ENCODE data around the gene JMJD6.
"Not testable (repeated sequence)": the region's sequence is repeated elsewhere in the genome, so short reads cannot be mapped to it uniquely, and the experiment has no call there.

Gene JMJD6

DNA sequence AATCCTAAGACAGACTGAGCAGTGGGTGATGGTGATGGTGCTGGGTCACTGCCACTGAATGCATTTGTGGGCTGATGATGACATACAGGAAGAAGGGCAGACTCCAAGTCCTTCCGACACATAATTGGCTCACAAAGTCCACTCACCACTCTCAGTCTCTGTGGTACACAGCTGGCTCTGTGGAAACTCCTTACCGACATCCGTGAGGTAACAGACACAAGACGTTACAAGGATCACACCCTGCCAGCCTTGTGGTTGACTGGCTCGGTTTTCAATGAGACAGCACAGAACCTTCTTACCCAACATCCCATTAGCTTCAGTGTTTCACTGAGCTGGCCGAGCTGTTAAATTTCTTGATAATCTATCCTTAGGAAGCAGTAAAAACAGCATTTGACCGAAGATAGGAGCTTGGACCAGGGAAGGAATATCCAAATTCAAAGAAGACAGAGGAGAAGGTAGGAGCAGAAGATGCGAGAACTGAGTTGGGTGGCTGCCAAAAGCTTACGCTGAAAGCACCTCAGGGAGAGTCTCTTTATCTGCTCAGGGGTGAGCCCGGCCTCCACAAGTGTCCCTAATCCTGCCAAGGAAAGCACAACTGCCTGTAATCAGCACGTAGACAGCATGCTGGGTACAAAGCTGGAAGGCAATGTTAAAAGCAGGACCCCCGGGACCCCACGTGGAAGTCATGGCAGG, 10.1 kb downstream of the JMJD6 start:
- DNase-seq = peak in 1 of 2 experiments; percentile 12

DNA sequence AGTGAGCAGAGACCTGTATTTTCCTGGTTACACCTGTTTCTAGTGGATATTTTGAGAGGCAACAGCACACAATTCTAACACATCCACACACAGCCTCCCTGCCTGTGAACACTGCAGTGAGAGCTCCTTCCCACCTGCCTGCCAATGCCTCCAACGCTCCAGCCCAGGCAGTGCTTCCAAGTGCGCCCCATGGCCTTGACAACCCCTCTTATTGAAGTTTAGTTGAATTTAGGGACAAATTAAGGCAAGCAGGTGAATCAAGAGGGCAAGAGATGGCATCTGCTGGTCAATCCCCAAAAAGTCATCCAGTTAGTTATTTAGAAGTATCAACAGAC, 10.9 kb downstream of the JMJD6 start:
- DNase-seq = no peak

DNA sequence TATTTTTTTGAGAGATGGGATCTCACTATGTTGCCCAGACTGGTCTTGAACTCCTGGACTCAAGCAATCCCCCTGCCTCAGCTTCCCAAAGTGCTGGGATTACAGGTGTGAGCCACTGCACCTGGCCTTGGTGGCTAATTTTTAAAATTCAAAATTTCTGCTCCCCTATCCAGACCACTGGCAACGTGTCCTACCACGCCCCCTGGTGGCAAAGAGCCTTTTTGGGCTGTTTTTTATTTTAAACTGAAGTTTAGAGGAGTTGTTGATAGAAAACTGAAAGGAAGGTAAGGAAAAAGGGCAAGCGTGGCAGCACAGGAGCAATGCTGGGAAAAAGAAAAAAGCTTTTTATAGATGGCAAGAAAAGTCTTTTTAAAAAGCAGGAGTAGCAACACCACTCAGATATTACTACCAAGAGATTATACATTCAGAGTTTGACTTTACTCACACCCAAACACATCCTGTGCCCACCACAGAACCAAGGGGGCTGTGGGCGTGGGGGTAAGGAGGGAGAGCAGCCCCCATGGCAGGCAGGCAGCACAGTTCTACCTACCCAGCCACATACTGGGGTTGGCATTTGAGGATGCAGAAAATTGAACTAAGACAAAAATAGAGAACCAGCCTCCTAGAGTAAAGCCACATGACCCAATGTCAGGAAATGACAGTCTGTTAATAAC, 11.4 kb downstream of the JMJD6 start:
- peak; percentile 74 to 81 for DNase-seq

DNA sequence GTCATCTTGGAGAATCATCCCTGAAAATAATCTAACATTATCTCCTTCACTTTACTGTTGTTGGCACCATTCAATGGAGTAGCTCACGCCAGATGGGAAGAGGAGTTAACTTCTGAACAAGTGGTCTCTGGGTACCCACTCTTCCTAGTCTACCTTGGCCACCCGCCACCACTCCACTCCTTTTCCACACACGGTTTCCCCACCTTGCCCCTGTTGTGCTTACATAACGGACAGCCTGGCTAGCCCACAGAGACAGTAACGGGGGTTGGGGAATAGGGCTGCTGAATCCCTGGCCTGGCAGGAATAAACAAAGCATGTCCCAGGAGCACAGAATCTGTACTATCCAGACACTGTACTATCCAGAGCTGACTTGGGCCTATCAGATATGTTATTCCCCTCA, 12.1 kb downstream of the JMJD6 start:
- no peak for DNase-seq

DNA sequence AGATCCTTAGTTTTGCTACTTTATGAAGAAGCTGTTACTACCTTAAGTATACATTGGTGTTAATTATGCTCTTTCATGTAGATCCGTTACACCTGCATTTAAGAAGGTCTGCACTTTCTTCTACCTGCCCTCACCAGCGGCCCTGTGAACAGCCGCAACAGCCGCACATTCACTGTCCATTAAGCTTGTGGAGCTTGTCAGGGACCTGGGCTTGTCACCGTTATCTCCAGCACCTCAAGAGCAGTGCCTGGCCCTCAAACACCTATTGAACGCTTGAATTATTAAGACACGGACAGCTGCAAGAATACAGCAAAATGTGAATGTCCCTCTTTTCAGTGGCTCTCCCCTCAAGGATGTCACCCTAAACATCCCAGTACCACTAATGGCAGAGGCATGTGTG, 12.6 kb downstream of the JMJD6 start:
- DNase-seq = no peak

DNA sequence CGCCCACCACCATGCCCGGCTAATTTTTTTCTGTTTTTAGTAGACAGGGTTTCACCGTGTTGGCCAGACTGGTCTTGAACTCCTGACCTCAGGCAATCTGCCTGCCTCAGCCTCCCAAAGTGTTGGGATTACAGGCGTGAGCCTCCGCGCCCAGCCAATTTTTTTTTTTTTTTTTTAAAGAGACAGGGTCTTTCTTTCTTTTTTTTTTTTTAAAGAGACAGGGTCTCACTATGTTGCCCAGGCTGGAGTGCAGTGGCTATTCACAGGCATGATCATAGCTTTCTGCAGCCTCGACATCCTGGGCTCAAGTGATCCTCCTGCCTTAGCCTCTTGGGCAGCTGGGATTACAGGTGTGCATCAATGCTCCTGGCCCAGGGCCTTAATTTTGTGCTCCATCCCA, 14.1 kb downstream of the JMJD6 start:
- not testable (repeated sequence) for DNase-seq

DNA sequence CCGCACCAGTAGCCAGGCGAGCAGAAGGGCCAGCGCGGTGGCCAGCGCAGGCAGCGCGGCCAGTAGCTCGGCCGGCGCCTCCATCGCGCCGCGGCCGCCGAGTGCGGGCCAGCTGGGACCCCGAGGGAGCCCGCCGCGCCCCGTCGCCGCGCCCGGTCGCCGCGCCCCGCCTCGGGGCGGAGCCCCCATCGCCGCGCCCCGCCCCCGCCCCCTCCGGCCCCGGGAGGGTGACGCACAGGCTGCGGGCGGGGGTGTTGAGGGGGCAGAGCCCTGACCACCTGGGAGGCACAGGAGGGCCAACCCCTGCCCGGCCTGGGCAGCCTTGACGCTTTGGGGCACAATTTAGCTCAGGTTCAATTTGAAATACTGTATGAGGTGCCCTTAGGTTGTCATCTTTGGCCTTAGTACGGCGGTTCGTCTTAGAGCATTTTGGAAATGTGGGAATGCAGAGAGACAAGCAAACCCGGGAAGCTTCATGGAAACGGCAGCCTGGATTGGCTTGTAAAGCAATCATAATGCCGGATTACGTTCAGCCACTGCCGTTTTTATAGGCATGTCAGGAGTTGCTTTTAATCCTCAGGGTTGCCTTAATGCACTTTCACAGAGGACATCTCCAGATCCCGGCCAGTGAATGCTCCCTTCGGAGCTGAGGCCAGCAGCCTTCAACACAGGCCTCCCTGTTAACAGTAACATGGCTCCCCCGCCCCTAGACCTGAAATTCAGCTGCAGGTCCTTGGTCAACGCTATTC, 15.4 kb downstream of the JMJD6 start, which contains the start of gene MXRA7:
MXRA7 (minus strand) TSS at position 103 of the 749 bp plus-strand sequence; CDS start at position 84, 19 bp downstream.
- DNase-seq = peak; percentile 33 to 37

DNA sequence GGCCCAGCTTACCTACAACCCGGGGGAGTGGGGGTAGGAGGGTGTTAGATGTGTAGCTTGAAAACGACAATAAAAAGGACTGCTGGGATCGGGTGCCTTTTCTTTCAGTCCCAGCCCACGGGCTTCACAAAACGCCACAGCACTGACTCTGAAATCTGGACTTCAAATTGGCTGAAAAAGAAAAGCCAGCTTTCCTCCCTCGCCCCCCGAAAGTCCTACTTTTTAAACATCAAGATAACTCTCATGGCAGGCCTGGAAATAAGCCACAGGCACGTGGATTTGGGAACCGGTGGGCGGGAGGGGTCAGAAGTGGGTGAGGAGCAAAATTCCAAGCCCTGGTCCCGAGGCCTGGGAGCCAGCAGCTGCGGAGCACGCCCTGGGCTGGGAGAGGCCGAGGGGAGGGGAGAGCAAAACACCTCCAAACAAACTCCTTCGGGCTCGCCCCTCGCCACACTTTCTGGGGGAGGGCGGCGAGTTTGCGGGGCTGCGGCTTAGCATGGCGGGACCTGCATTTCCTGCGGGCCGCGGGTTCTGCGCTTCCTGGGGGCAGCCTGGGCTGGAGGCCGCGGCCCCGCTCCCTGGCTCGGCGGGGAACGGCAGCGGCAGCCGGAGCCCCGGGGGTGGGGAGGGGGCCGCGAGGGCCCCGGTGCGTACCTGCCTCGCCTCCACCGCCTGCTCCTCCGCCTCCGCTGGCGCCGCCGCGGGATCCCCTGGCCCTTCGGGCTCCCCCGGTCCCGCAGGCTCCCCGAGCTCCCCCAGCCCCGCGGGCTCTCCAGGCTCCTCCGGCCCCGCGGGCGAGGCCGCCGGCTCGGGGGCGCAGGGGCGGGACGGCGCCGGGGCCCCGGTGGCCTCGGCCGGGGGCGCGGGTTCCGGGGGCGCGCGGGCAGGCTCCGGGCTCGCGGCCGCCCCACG, 16.2 kb downstream of the JMJD6 start:
- not testable (repeated sequence) for DNase-seq

DNA sequence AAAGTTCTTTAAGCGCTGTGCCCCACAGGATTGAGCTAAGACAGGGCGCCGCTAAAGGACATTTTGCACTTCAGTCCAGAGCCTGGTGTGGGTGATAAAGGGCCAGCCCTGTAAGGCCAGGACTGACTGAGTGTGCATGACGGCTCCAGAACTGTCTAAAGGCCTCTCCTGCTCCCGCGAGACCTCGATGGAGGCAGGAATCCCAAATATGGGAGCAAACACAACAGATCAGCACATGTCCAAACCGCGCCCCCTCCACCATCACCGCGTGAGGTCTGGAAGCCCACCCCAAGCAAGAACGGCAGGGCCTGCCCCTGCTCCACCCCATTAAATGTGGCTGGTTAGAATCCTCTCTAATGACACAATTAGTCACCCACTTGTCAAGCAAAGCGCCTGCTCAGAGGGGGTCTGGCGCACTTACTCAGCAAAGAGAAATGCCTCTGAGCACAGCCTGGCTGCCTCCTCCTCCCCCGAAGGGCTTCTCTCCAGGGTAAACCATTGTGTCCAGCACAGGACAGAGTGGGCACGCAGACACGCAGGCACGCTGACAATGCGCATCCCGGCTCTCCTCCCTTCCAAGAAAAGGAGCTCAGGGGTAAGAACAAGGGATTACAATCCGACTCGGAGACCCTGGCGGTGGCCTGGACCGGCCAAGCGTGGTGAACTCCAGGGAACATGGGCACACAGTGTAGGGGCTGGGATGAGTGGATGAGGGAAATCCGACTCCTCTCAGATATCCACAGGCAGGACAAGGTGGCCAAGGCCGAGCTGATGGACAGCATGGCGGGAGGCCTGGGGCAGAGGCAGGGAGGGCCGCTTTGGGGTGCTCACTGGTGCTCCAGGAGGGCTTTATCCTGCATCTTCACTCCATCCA, 17.1 kb downstream of the JMJD6 start:
- no peak for DNase-seq

DNA sequence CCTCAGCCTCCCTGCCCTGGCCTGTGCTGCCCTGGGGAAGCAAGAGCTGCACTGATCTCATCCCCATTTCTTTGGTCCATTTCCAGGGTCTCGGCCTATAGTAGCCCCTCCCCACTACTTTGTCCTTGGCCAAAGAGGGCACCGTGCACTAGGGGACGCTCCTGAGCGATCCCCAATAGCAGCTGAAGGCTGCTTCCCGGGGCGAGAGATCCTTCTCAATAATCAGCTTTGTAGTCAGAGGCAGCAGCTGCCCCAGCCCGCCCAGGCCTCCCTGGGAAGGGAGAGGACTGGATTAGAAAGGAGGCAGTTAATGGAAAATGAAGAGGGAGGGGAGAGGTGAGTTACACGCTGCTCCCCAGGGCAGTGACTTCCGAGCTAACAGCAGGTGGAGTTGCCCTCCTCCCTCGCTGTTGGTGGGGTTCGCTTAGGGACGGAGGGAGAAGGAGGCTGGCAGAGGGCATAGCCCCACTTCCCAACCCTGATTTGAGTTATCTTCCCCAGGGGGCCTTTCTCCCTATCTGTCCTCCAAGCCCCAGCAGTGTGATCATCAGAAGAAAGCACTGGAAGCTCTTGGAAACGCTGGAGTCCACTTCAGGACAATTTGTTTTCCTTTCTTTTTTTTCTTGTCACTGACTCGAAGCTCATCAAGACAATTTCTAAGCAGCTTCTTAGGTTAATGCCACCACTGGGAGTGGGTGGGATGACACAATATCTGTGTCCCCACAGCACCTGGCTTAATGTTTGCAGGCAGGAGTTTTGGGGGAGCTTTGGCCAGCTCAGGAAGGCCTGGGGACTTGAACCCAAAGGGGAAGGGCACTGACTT, 18.2 kb downstream of the JMJD6 start:
- no peak for DNase-seq

DNA sequence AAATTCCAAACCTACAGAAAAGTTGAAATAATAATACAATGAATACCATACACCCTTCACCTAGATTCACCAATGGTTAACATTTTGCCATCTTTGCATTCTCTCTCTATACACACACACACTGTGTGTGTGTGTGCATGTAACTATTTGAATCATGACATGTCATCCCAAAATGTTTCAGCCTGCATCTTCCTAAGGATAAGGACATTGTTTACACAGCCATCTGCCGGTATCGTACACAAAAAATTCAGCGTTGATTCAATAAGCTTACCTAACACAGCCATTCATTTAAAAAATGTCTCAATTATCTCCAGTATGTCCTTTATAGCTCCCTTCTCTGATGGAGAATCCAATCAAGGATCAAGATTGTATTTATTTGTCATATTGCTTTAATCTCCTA, 19.6 kb downstream of the JMJD6 start:
- no peak for DNase-seq

DNA sequence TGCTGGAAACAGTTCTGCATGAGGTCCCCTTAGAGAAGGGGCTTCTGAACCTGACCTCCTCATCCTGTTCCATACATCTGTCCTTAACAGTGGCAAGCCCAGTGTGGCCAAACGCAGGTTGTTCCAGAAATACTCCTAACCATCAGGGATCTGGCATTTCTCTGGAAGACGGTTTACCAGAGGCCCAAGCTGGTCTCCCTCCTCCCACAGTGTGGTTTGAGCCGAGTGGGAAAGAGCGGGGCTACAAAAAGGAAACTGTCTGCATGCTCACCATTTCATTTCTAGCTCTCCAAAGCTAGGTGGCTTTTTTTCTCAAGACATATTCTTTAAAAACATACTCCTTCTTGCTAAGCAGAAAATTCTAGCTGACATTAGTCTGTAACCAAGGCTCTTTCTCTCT, 21.6 kb downstream of the JMJD6 start:
- no peak for DNase-seq

DNA sequence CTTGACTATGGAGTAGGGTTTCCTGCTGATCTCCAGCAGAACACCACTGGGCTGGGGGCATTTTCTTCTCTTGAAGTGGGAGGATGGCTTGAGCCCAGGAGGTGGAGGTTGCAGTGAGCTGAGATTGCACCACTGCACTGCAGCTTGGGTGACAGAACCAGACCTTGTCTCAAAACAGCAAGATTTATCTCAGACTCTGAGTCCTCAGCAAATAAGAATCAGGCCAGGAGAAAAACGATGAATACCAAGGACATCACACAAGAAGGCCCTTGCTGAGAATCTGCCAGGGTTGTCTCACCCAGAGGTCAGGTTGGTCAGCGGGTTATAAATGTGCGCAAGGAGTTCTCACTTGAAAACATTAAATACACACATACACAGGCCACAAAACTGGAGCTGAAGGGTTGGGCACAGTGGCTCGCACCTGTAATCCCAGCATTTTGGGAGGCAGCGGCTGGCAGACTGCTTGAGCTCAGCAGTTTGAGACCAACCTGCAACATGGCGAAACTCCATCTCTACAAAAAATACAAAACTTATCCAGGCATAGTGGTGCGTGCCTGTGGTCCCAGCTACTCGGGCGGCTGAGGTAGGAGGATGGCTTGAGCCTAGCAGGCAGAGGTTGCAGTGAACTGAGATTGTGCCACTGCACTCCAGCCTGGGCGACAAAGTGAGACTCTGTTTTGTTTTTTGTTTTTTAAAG, 23.3 kb downstream of the JMJD6 start:
- no peak for DNase-seq

DNA sequence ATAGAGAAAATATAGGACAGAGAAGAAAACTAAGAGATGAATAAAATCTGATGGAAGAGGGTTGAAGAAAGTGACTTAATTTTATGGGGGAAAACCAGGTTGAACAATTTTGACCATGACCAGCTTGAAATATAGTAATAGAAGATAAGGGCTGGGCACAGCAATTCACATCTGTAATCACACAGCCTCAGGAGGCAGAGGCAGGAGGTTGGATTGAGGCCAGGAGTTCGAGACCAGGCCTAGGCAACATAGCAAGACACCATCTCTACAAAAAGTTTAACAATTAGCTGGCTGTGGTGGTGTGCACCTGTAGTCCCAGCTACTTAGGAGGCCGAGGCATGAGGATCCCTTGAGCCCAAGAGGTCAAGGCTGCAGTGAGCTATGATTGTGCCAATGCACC, 24.3 kb downstream of the JMJD6 start:
- no peak for DNase-seq

DNA sequence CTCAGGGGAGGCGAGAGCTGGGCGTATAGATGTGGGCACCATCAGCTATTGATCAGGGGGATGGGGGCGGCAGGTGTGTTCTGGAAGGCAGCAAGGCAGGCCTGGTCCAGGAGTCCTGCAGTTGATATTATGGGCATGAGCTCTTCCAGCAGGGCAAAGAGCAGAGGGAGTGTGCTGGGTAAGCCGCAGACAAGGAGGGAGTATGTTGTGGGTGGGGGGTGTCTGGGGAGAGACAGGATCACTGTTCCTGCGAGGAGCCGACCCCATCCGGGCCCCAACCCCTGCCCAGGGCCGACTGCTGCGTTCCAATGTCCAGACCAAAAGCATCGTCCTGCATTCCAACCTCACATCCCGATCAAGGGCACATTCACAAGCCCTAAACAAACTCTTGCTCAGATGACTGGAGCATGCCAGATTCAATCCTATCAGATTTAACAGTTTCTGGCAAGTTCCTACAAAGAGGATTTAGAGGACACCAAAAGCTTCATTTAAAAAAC, 24.9 kb downstream of the JMJD6 start:
- no peak for DNase-seq

DNA sequence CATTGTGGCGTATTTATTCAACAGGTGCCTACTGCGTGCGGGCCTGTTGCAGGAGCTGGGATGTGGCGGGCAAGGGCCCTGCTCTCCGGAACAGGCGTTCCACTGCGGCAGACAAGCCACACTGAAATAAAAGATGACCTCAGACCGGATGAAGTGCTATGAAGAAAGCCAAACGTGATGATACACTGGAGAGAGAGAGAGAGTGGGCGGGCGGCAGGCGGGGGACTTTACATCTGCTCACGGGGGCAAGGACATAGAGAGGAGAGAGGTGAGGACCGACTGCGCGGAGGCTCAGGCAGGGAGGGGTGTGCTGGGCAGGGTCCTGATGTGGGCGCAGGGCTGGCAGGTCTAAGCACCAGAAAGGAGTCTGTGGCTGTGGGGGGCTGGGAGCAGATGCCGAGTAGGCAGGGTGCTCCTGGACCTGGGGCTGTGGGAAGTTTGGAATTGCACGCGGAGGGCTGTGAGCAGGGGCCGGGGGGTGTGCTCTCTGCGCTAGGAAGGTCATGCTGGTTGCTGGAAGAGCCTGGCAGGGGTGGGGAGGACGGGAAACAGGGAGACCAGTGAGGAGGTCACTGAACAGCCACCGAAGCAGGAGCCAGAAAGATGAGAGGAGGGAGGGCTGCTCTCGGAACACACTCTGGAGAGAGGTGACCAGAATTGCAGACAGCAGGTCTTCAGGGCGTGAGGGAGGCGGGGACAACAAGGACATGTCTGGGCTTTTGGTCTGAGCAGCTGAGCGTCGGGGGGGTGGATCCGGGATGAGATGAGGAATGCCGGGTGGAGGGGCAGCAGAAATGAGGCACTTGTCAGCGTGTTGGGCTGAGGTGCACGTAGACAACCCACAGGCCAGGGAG, 25.6 kb downstream of the JMJD6 start:
- DNase-seq = no peak

DNA sequence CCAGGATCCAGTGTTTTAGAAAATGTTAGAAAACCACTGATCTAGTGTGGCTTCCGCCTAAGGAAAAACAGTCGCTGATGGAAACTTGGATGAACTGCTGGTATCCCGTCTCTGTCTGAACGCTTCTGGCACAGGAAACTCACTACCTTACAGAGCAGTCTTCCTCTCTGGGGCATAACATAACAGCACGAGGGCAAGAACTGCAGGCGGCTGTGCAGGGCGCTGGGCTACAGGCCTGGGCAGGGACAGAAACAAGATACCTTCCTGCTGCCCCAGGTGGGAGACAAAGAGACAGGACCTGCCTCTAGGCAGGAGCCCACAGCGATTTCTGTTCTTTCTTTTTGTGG, 26.2 kb downstream of the JMJD6 start:
- DNase-seq = no peak

DNA sequence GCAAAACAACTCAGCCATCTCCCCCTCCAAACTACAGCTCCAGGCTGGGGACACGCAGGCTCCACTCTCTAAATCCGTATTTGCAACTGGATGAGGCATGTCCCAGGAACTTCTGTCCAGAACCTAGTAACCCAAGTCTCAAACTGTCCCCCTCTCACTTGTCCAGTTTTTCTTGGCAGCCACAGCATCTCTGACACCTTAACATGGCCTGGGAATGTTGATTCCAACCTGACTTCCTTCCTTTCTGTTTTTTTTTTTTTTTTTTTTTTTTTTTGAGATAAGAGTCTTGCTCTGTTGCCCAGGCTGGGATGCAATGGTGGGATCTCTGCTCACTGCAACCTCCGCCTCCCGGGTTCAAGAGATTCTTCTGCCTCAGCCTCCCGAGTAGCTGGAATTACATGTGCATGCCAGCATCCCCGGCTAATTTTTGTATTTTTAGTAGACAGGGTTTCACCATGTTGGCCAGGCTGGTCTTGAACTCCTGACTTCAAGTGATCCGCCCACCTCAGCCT, 27.9 kb downstream of the JMJD6 start:
- not testable (repeated sequence) for DNase-seq

Measured in activated CD4-positive, alpha-beta T cell treated with anti-CD3 and anti-CD28 coated beads, Interleukin-2, amount 50 U/mL, for 4 hours (primary cell).